HepG2 (cell line): ENCODE measurements around the gene GP1BA. TPM values are rescaled to one million over a fixed set of nuclear protein-coding genes. Genes with fewer than 3 reads are reported as not detected.
A peak's percentile ranks its signal among the peaks of the same experiment; 100 is the strongest.

ENCODE experiments used
- CBFB ChIP-seq: sonication (generic); formaldehyde crosslinking; IDR thresholded peaks from 2 replicates; pipeline ENCODE4 v1.4.0; 2020; ENCODE audit warnings: missing genetic modification reagents
- ZNF616 ChIP-seq: sonication (generic); formaldehyde crosslinking; IDR thresholded peaks from 2 replicates; pipeline ENCODE4 v1.5.0; 2020; ENCODE audit warnings: low read depth, mild to moderate bottlenecking, missing genetic modification reagents
- polyA plus RNA-seq, 8 experiments: library from polyadenylated mRNA; depleted of rRNA in 3 of 8; stranded (reverse) in 7 of 8; unstranded in 1 of 8; fragments of >200 nt; fragmentation: Illumina TruSeq in 4 of 8; extraction: Trizol in 4 of 8; gene quantifications; 2 replicates each; pipeline versions ENCODE4 v1.2.1 to v1.2.3, GENCODE V29; 2011 to 2016; ENCODE audit warnings: low read depth in 4 of 8, missing spikeins in 1 of 8, mixed read lengths in 1 of 8; ENCODE audit not compliant: insufficient read depth in 1 of 8
- total RNA-seq, 5 experiments: library from RNA; depleted of rRNA; stranded (reverse); fragments of >200 nt; fragmentation: Illumina TruSeq; extraction: Trizol; gene quantifications; 2 replicates each; pipeline ENCODE4 v1.2.3, GENCODE V29; 2016; ENCODE audit warnings: low read depth in 1 of 5
- TF ChIP-seq, protein P1 (sequence below), 2 experiments: fragments of 450-650 bp in 1 of 2; sonication (generic) in 1 of 2; formaldehyde crosslinking in 1 of 2; IDR thresholded peaks; 2 replicates each; pipeline versions ENCODE4 v1.6.1 to v1.8.0; 2016 to 2022; ENCODE audit warnings: antibody characterized with exemption in 1 of 2, mild to moderate bottlenecking in 1 of 2, missing genetic modification reagents in 1 of 2
- TF ChIP-seq, protein P2 (sequence below): sonication (generic); formaldehyde crosslinking; IDR thresholded peaks from 2 replicates; pipeline ENCODE4 v1.4.0; 2020; ENCODE audit warnings: missing genetic modification reagents, borderline replicate concordance
- TF ChIP-seq, protein P3 (sequence below): sonication (generic); formaldehyde crosslinking; IDR thresholded peaks from 2 replicates; pipeline ENCODE4 v1.4.0; 2020; ENCODE audit warnings: mild to moderate bottlenecking, missing genetic modification reagents
- TF ChIP-seq, protein P4 (sequence below): sonication (generic); formaldehyde crosslinking; IDR thresholded peaks from 2 replicates; pipeline ENCODE4 v1.8.0; 2022; ENCODE audit warnings: missing genetic modification reagents, mild to moderate bottlenecking, moderate library complexity, borderline replicate concordance

GP1BA gene
- total and polyA plus RNA-seq, 2 of the 13 experiments (the other 11 are each of a cell fraction or from before 2014, with no cell fraction given): not detected

DNA sequence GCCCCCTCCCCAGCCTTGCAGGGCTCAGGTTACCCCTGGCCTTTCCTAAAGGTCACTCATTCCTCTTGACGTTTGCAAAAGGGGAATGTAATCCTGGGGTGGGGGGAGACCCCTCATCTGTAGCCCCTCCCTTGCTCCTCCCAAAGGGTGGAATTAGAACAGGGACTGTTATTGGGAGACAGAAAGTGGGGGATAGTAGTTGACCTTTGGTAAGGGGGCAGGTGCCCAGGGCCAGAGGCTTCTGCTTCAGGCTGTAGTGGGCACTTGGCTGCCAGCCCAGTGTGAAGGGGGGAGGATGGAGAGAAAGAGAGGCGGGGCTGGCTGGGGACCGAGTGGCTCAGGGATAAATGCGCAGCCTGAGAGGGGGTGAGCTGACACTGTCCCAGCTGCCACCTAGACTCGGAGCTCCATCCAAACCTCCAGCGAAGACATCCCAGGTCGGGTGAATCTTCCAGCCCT lies 18.7 kb downstream of the GP1BA start, which contains the start of gene ENO3 (continued):
- TF ChIP-seq, protein P1, sequence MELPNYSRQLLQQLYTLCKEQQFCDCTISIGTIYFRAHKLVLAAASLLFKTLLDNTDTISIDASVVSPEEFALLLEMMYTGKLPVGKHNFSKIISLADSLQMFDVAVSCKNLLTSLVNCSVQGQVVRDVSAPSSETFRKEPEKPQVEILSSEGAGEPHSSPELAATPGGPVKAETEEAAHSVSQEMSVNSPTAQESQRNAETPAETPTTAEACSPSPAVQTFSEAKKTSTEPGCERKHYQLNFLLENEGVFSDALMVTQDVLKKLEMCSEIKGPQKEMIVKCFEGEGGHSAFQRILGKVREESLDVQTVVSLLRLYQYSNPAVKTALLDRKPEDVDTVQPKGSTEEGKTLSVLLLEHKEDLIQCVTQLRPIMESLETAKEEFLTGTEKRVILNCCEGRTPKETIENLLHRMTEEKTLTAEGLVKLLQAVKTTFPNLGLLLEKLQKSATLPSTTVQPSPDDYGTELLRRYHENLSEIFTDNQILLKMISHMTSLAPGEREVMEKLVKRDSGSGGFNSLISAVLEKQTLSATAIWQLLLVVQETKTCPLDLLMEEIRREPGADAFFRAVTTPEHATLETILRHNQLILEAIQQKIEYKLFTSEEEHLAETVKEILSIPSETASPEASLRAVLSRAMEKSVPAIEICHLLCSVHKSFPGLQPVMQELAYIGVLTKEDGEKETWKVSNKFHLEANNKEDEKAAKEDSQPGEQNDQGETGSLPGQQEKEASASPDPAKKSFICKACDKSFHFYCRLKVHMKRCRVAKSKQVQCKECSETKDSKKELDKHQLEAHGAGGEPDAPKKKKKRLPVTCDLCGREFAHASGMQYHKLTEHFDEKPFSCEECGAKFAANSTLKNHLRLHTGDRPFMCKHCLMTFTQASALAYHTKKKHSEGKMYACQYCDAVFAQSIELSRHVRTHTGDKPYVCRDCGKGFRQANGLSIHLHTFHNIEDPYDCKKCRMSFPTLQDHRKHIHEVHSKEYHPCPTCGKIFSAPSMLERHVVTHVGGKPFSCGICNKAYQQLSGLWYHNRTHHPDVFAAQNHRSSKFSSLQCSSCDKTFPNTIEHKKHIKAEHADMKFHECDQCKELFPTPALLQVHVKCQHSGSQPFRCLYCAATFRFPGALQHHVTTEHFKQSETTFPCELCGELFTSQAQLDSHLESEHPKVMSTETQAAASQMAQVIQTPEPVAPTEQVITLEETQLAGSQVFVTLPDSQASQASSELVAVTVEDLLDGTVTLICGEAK (IDR thresholded peaks at IDR 0.05): no peak
- TF ChIP-seq, protein P1 (CRISPR knock-in tag; IDR thresholded peaks at IDR 0.05): no peak
- no peak for TF ChIP-seq ZNF616 (CRISPR knock-in tag)
- TF ChIP-seq, protein P2, sequence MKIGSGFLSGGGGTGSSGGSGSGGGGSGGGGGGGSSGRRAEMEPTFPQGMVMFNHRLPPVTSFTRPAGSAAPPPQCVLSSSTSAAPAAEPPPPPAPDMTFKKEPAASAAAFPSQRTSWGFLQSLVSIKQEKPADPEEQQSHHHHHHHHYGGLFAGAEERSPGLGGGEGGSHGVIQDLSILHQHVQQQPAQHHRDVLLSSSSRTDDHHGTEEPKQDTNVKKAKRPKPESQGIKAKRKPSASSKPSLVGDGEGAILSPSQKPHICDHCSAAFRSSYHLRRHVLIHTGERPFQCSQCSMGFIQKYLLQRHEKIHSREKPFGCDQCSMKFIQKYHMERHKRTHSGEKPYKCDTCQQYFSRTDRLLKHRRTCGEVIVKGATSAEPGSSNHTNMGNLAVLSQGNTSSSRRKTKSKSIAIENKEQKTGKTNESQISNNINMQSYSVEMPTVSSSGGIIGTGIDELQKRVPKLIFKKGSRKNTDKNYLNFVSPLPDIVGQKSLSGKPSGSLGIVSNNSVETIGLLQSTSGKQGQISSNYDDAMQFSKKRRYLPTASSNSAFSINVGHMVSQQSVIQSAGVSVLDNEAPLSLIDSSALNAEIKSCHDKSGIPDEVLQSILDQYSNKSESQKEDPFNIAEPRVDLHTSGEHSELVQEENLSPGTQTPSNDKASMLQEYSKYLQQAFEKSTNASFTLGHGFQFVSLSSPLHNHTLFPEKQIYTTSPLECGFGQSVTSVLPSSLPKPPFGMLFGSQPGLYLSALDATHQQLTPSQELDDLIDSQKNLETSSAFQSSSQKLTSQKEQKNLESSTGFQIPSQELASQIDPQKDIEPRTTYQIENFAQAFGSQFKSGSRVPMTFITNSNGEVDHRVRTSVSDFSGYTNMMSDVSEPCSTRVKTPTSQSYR (CRISPR knock-in tag): peak; percentile 48; the same call in 1 of the 2 replicates
- TF ChIP-seq CBFB (CRISPR knock-in tag): no peak
- TF ChIP-seq, protein P3, sequence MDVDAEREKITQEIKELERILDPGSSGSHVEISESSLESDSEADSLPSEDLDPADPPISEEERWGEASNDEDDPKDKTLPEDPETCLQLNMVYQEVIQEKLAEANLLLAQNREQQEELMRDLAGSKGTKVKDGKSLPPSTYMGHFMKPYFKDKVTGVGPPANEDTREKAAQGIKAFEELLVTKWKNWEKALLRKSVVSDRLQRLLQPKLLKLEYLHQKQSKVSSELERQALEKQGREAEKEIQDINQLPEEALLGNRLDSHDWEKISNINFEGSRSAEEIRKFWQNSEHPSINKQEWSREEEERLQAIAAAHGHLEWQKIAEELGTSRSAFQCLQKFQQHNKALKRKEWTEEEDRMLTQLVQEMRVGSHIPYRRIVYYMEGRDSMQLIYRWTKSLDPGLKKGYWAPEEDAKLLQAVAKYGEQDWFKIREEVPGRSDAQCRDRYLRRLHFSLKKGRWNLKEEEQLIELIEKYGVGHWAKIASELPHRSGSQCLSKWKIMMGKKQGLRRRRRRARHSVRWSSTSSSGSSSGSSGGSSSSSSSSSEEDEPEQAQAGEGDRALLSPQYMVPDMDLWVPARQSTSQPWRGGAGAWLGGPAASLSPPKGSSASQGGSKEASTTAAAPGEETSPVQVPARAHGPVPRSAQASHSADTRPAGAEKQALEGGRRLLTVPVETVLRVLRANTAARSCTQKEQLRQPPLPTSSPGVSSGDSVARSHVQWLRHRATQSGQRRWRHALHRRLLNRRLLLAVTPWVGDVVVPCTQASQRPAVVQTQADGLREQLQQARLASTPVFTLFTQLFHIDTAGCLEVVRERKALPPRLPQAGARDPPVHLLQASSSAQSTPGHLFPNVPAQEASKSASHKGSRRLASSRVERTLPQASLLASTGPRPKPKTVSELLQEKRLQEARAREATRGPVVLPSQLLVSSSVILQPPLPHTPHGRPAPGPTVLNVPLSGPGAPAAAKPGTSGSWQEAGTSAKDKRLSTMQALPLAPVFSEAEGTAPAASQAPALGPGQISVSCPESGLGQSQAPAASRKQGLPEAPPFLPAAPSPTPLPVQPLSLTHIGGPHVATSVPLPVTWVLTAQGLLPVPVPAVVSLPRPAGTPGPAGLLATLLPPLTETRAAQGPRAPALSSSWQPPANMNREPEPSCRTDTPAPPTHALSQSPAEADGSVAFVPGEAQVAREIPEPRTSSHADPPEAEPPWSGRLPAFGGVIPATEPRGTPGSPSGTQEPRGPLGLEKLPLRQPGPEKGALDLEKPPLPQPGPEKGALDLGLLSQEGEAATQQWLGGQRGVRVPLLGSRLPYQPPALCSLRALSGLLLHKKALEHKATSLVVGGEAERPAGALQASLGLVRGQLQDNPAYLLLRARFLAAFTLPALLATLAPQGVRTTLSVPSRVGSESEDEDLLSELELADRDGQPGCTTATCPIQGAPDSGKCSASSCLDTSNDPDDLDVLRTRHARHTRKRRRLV (CRISPR knock-in tag): 0 out of 2 replicates have a peak, but pooled peaks have one; percentile 7
- TF ChIP-seq, protein P4, sequence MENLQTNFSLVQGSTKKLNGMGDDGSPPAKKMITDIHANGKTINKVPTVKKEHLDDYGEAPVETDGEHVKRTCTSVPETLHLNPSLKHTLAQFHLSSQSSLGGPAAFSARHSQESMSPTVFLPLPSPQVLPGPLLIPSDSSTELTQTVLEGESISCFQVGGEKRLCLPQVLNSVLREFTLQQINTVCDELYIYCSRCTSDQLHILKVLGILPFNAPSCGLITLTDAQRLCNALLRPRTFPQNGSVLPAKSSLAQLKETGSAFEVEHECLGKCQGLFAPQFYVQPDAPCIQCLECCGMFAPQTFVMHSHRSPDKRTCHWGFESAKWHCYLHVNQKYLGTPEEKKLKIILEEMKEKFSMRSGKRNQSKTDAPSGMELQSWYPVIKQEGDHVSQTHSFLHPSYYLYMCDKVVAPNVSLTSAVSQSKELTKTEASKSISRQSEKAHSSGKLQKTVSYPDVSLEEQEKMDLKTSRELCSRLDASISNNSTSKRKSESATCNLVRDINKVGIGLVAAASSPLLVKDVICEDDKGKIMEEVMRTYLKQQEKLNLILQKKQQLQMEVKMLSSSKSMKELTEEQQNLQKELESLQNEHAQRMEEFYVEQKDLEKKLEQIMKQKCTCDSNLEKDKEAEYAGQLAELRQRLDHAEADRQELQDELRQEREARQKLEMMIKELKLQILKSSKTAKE (CRISPR knock-in tag): no peak
